Ovary (tissue), 9 donors: ENCODE results near the gene OGA. TPM values are rescaled to one million over a fixed set of nuclear protein-coding genes. Genes with fewer than 3 reads are reported as not detected.
A peak's percentile ranks its signal among the peaks of the same experiment; 100 is the strongest.

Experiments
- DNase-seq, 5 donors: peaks; one replicate each; pipeline ENCODE4 v3.0.0-alpha.2; 2019 to 2020
- H3K27ac ChIP-seq, 2 donors: fragments of 200-600 bp; one replicate each; pipeline versions ENCODE4 v1.5.1 to v1.8.0; 2019 to 2022
- H3K27me3 ChIP-seq: fragments of 200-600 bp; one replicate; pipeline ENCODE4 v1.8.0; 2022
- H3K36me3 ChIP-seq: fragments of 200-600 bp; sonication (generic); one replicate; pipeline ENCODE4 v1.5.1; 2019
- H3K4me1 ChIP-seq: one replicate; pipeline ENCODE4 v1.8.1; 2013; ENCODE audit warnings: mild to moderate bottlenecking, moderate library complexity; ENCODE audit not compliant: insufficient read depth
- H3K4me3 ChIP-seq: fragments of 200-600 bp; sonication (generic); one replicate; pipeline ENCODE4 v1.5.1; 2017
- H3K9me3 ChIP-seq, 2 donors: fragments of 200-600 bp in 1 of 2; sonication (generic) in 1 of 2; one replicate each; pipeline versions ENCODE4 v1.5.1 to v1.8.1; 2013 to 2019; ENCODE audit warnings: mild to moderate bottlenecking in 1 of 2, moderate library complexity in 1 of 2
- CTCF ChIP-seq, 3 donors: fragments of 450-650 bp in 2 of 3; fragments of 200-600 bp in 1 of 3; IDR thresholded peaks; one replicate each; pipeline versions ENCODE4 v1.5.1 to v1.8.0; 2016 to 2022; ENCODE audit warnings: antibody characterized with exemption in 3 of 3, mild to moderate bottlenecking in 1 of 3
- EP300 ChIP-seq: sonication (generic); formaldehyde crosslinking; IDR thresholded peaks from one replicate; pipeline ENCODE4 v1.6.1; 2017; ENCODE audit warnings: antibody characterized with exemption
- POLR2A ChIP-seq: fragments of 450-650 bp; IDR thresholded peaks from one replicate; pipeline ENCODE4 v1.6.1; 2017; ENCODE audit warnings: antibody characterized with exemption, mild to moderate bottlenecking, moderate library complexity
- WGBS, 3 donors: extraction: QIAGEN DNeasy Blood & Tissue Kit in 1 of 3; methylation state at CpG; one replicate each; pipeline versions ENCODE4 v1.1.5 to v1.1.7; 2013 to 2017; 5-methylcytosine and 5-hydroxymethylcytosine counted together
- intact Hi-C, 4 donors: fragments of 100-400 bp; cut with DNase I; formaldehyde crosslinking; loops; one replicate each; pipeline versions ENCODE4 v1.11.0 to v1.15.1; 2022 to 2023
- polyA plus RNA-seq, 2 donors: library from polyadenylated mRNA; stranded (reverse); fragments of 200-250 nt in 1 of 2; fragments of 350-450 nt in 1 of 2; fragmentation: Illumina TruSeq in 1 of 2; extraction: RNeasy Lipid Tissue Mini Kit (QIAGEN cat#74804) in 1 of 2; gene quantifications; one replicate each; pipeline ENCODE4 v1.2.3, GENCODE V29; 2013 to 2014
- total RNA-seq, 7 donors: library from RNA; depleted of rRNA in 2 of 7; stranded (reverse); fragments of >200 nt in 2 of 7; fragmentation: NEBNext Ultra II Directional in 3 of 7; extraction: Animal tissue kit (Norgen Biotek cat#: 25700) in 3 of 7; gene quantifications; one replicate each; pipeline versions ENCODE4 v1.1.0 to v1.2.4, GENCODE V29; 2016 to 2023
- donor health status: DM: no; HTN: no; CAD: no; lungs with moderate emphysema.
- donor health status: DM: no; HTN: no; CAD: no.
- donor health status: Bipolar disorder and iron deficiency.
- donor health status: DM: yes; HTN: yes; CAD: no.
- donor health status: DM: no; HTN: no; CAD: no.
- donor health status: DM: yes; HTN: yes; CAD: no.

The OGA gene
- total and polyA plus RNA-seq, 9 donors, result 58.9 to 134 (median 102) TPM

- Histone ChIP-seq H3K27me3 (no peaks in the 10 kb centered on the region), H3K36me3 (no peaks in the 10 kb centered on the region), H3K4me3 (peak overlapping the region; percentile 16), H3K27ac (no peak overlapping the region), H3K4me1 (peaks cover 20% of the 10 kb centered on the region), H3K9me3 (no peaks in the 10 kb centered on the region)
- TF ChIP-seq EP300, result no peak
- TF ChIP-seq POLR2A, result no peak
- TF ChIP-seq CTCF (IDR thresholded peaks at IDR 0.05), result no peak
- 3 to 7% (median 4%) methylated on average over 55 to 58 of the region's 58 CpGs for WGBS, 3 donors
- intact Hi-C loops, result loop anchor here (5.0 to 10.0 kb wide), 6 partner anchors 174 to 564 kb away; no protein-coding TSS in a partner anchor
- peak in 2 of 5 donors; percentile 34 to 42 for DNase-seq
These were observed 39.3 kb downstream of the OGA start for GRCh38 chr10:101778781-101779543.

- Histone ChIP-seq H3K27ac (no peak overlapping the region), H3K4me1 (peaks cover 18% of the 10 kb centered on the region), H3K27me3 (no peaks in the 10 kb centered on the region), H3K4me3 (no peak overlapping the region), H3K9me3 (no peaks in the 10 kb centered on the region), H3K36me3 (no peaks in the 10 kb centered on the region)
- WGBS, 3 donors, result 59 to 69% (median 67%) methylated on average over 12 of the region's 12 CpGs
- intact Hi-C loops, result loop anchor here (5.0 to 10.0 kb wide), 6 partner anchors 173 to 563 kb away; no protein-coding TSS in a partner anchor
- DNase-seq, result peak in 1 of 5 donors; percentile 27
- no peak for TF ChIP-seq CTCF (IDR thresholded peaks at IDR 0.05)
- TF ChIP-seq EP300, result no peak
- no peak for TF ChIP-seq POLR2A
These were observed 40.0 kb downstream of the OGA start for GRCh38 chr10:101778151-101778780.

- Histone ChIP-seq H3K4me3 (no peak overlapping the region), H3K9me3 (no peaks in the 10 kb centered on the region), H3K27ac (no peak overlapping the region), H3K27me3 (no peaks in the 10 kb centered on the region), H3K4me1 (peaks cover 16% of the 10 kb centered on the region), H3K36me3 (no peaks in the 10 kb centered on the region)
- no peak for TF ChIP-seq POLR2A
- no peak for TF ChIP-seq EP300
- TF ChIP-seq CTCF (IDR thresholded peaks at IDR 0.05), result no peak
- intact Hi-C loops, result loop anchor here (5.0 to 10.0 kb wide), 6 partner anchors 173 to 563 kb away; no protein-coding TSS in a partner anchor
- WGBS, 3 donors, result 86 to 99% (median 94%) methylated on average over 3 of the region's 3 CpGs
- DNase-seq, result no peak
These were observed 40.6 kb downstream of the OGA start for GRCh38 chr10:101777619-101778145.

- H3K27ac ChIP-seq, result no peak overlapping the region
- no peak for TF ChIP-seq POLR2A
- TF ChIP-seq CTCF (IDR thresholded peaks at IDR 0.05), result no peak
- no peak for TF ChIP-seq EP300
- no peak overlapping the region for H3K4me3 ChIP-seq
- intact Hi-C loops, result loop anchor here (5.0 to 10.0 kb wide), 6 partner anchors 171 to 561 kb away; no protein-coding TSS in a partner anchor
- H3K27me3 ChIP-seq, result no peaks in the 10 kb centered on the region
- H3K36me3 ChIP-seq, result no peaks in the 10 kb centered on the region
- peaks cover 10% of the 10 kb centered on the region for H3K4me1 ChIP-seq
- no peaks in the 10 kb centered on the region for H3K9me3 ChIP-seq
- no peak for DNase-seq
- WGBS, 3 donors, result 4 to 10% (median 10%) methylated on average over 18 to 68 of the region's 74 CpGs
These were observed 42.0 kb downstream of the OGA start for GRCh38 chr10:101776161-101776817.
